ENCODE measurements around the gene CYRIA. TPM values are rescaled to one million over a fixed set of nuclear protein-coding genes. Genes with fewer than 3 reads are reported as not detected.

Gene CYRIA
- total RNA-seq, 3 donors from 2014 or later = 12.5 to 18.7 (median 17.7) TPM

- intact Hi-C loops (cut with DNase I; ENCODE audit: low total_unique reads) = no loop called here
- Histone ChIP-seq H3K27me3 (no peaks in the 10 kb centered on the region), H3K36me3 (no peaks in the 10 kb centered on the region), H3K9me3 (peaks cover 0 to 8% of the 10 kb centered on the region in 2 donors), H3K4me1 (no peaks in the 10 kb centered on the region), H3K27ac (no peak overlapping the region), H3K4me3 (no peak overlapping the region)
- DNase-seq (ENCODE audit: low spot score in 2 of 2) = no peak
- TF ChIP-seq POLR2AphosphoS5 (IDR thresholded peaks at IDR 0.05) = no peak
- TF ChIP-seq, protein P1, sequence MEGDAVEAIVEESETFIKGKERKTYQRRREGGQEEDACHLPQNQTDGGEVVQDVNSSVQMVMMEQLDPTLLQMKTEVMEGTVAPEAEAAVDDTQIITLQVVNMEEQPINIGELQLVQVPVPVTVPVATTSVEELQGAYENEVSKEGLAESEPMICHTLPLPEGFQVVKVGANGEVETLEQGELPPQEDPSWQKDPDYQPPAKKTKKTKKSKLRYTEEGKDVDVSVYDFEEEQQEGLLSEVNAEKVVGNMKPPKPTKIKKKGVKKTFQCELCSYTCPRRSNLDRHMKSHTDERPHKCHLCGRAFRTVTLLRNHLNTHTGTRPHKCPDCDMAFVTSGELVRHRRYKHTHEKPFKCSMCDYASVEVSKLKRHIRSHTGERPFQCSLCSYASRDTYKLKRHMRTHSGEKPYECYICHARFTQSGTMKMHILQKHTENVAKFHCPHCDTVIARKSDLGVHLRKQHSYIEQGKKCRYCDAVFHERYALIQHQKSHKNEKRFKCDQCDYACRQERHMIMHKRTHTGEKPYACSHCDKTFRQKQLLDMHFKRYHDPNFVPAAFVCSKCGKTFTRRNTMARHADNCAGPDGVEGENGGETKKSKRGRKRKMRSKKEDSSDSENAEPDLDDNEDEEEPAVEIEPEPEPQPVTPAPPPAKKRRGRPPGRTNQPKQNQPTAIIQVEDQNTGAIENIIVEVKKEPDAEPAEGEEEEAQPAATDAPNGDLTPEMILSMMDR (IDR thresholded peaks at IDR 0.05) = no peak
- no peak for TF ChIP-seq POLR2A (IDR thresholded peaks at IDR 0.05)
These were observed 15.1 kb upstream of the CYRIA start for GRCh38 chr2:16680781-16681180.

DNA sequence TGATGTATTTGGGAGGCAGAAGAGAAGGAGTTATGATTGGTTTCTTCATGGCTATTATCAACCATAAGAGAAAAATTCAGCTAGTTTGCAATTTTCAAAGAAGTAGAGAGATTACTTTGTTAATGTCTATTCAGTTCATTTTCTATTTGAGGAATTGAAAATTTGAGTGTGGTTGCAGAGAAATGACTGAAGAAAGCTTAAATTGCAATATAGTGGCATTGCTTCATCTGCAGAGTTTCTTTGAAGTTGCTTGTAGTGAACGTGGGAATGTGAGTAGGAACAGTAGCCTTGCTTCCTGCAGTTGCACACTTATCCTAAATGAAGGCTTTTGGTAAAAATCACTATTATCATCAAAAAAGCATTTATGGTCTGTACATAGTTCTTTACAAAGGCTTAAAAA, 14.7 kb upstream of the CYRIA start:
- H3K27me3 ChIP-seq = no peaks in the 10 kb centered on the region
- no peak for TF ChIP-seq POLR2AphosphoS5 (IDR thresholded peaks at IDR 0.05)
- TF ChIP-seq POLR2A (IDR thresholded peaks at IDR 0.05) = no peak
- TF ChIP-seq, protein P1 (IDR thresholded peaks at IDR 0.05) = no peak
- H3K4me1 ChIP-seq = no peaks in the 10 kb centered on the region
- peaks cover 0 to 8% of the 10 kb centered on the region in 2 donors for H3K9me3 ChIP-seq
- H3K36me3 ChIP-seq = no peaks in the 10 kb centered on the region
- H3K4me3 ChIP-seq = no peak overlapping the region
- intact Hi-C loops (cut with DNase I; ENCODE audit: low total_unique reads) = no loop called here
- no peak for DNase-seq (ENCODE audit: low spot score in 2 of 2)
- H3K27ac ChIP-seq = no peak overlapping the region

GRCh38 chr2:16678964-16679363, 13.3 kb upstream of the CYRIA start:
- DNase-seq (ENCODE audit: low spot score in 2 of 2) = no peak
- Histone ChIP-seq H3K27me3 (no peaks in the 10 kb centered on the region), H3K36me3 (no peaks in the 10 kb centered on the region), H3K4me1 (no peaks in the 10 kb centered on the region), H3K27ac (no peak overlapping the region), H3K4me3 (no peak overlapping the region), H3K9me3 (peaks cover 0 to 8% of the 10 kb centered on the region in 2 donors)
- TF ChIP-seq POLR2AphosphoS5 (IDR thresholded peaks at IDR 0.05) (no peak), POLR2A (IDR thresholded peaks at IDR 0.05) (no peak)
- TF ChIP-seq, protein P1 (IDR thresholded peaks at IDR 0.05) = no peak
- intact Hi-C loops (cut with DNase I; ENCODE audit: low total_unique reads) = no loop called here

- Histone ChIP-seq H3K9me3 (peaks cover 0 to 8% of the 10 kb centered on the region in 2 donors), H3K36me3 (no peaks in the 10 kb centered on the region), H3K27me3 (no peaks in the 10 kb centered on the region), H3K4me3 (no peak overlapping the region), H3K27ac (no peak overlapping the region), H3K4me1 (no peaks in the 10 kb centered on the region)
- TF ChIP-seq, protein P1 (IDR thresholded peaks at IDR 0.05) = no peak
- no peak for TF ChIP-seq POLR2AphosphoS5 (IDR thresholded peaks at IDR 0.05)
- no peak for TF ChIP-seq POLR2A (IDR thresholded peaks at IDR 0.05)
- intact Hi-C loops (cut with DNase I; ENCODE audit: low total_unique reads) = no loop called here
- DNase-seq (ENCODE audit: low spot score in 2 of 2) = no peak
These were observed 12.2 kb upstream of the CYRIA start for GRCh38 chr2:16677875-16678274.

- no peak for TF ChIP-seq POLR2A (IDR thresholded peaks at IDR 0.05)
- no peak for TF ChIP-seq POLR2AphosphoS5 (IDR thresholded peaks at IDR 0.05)
- TF ChIP-seq, protein P1 (IDR thresholded peaks at IDR 0.05) = no peak
- intact Hi-C loops (cut with DNase I; ENCODE audit: low total_unique reads) = no loop called here
- peaks cover 0 to 8% of the 10 kb centered on the region in 2 donors for H3K9me3 ChIP-seq
These were observed 10.1 kb upstream of the CYRIA start for GRCh38 chr2:16675781-16676180.

More at GRCh38 chr2:16675781-16676180, 10.1 kb upstream of the CYRIA start:
- Histone ChIP-seq H3K4me1 (no peaks in the 10 kb centered on the region), H3K4me3 (no peak overlapping the region), H3K36me3 (no peaks in the 10 kb centered on the region), H3K27me3 (no peaks in the 10 kb centered on the region), H3K27ac (no peak overlapping the region)
- no peak for DNase-seq (ENCODE audit: low spot score in 2 of 2)

Measured in breast epithelium (tissue), 4 donors.